Transverse colon (tissue), 3 donors: ENCODE measurements around the gene SDK1.

ENCODE experiments used
- EP300 ChIP-seq: sonication (generic); formaldehyde crosslinking; IDR thresholded peaks from one replicate; pipeline ENCODE4 v1.6.1; 2017; ENCODE audit warnings: antibody characterized with exemption, low read depth
- TF ChIP-seq, protein P1 (sequence below), 5 experiments: fragments of 200-600 bp in 3 of 5; fragments of 450-650 bp in 2 of 5; sonication (generic) in 3 of 5; IDR thresholded peaks; 1 replicate in 2 of 5; 2 replicates in 3 of 5; pipeline ENCODE4 v1.5.1; 2016 to 2017; ENCODE audit warnings: antibody characterized with exemption in 5 of 5, inconsistent platforms in 3 of 5, mild to moderate bottlenecking in 2 of 5, moderate library complexity in 1 of 5

- TF ChIP-seq, protein P1, sequence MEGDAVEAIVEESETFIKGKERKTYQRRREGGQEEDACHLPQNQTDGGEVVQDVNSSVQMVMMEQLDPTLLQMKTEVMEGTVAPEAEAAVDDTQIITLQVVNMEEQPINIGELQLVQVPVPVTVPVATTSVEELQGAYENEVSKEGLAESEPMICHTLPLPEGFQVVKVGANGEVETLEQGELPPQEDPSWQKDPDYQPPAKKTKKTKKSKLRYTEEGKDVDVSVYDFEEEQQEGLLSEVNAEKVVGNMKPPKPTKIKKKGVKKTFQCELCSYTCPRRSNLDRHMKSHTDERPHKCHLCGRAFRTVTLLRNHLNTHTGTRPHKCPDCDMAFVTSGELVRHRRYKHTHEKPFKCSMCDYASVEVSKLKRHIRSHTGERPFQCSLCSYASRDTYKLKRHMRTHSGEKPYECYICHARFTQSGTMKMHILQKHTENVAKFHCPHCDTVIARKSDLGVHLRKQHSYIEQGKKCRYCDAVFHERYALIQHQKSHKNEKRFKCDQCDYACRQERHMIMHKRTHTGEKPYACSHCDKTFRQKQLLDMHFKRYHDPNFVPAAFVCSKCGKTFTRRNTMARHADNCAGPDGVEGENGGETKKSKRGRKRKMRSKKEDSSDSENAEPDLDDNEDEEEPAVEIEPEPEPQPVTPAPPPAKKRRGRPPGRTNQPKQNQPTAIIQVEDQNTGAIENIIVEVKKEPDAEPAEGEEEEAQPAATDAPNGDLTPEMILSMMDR (IDR thresholded peaks at IDR 0.05) = no peak
- TF ChIP-seq EP300 = no peak
Observed at GRCh38 chr7:4015371-4015770, 714.3 kb downstream of the SDK1 start.
